Measurements from ENCODE around the gene NAV3. TPM values are rescaled to one million over a fixed set of nuclear protein-coding genes. Genes with fewer than 3 reads are reported as not detected.

The NAV3 gene
- total and polyA plus RNA-seq, 2 donors (not counting 1 experiment from before 2014, with no cell fraction given): not detected

- POLR2A ChIA-PET: no interaction called here
- ATAC-seq (ENCODE audit: low read depth) (no peak), DNase-seq (no peak)
- Histone ChIP-seq H3K27ac (ENCODE audit: low read length in 2 of 2) (no peak overlapping the region), H3K9ac (ENCODE audit: low read length) (no peak overlapping the region), H3K36me3 (replicated peaks in 1 of 2; ENCODE audit: control extremely low read depth in 1 of 2, control insufficient read depth in 1 of 2, extremely low read depth in 1 of 2, insufficient read depth in 2 of 2, low read length in 1 of 2) (no peaks in the 10 kb centered on the region), H3K4me3 (ENCODE audit: control extremely low read depth in 1 of 5, extremely low read depth in 1 of 5, insufficient read depth in 1 of 5, low read depth in 2 of 5, low read length in 4 of 5) (no peak overlapping the region), H3K79me2 (ENCODE audit: control insufficient read depth, insufficient read depth, low read length) (no peaks in the 10 kb centered on the region), H3K4me2 (replicated peaks; ENCODE audit: low read depth, low read length, poor library complexity, severe bottlenecking) (no peak overlapping the region), H3K4me1 (ENCODE audit: control insufficient read depth in 2 of 2, insufficient read depth in 2 of 2, low read length in 2 of 2) (no peaks in the 10 kb centered on the region), H4K20me1 (ENCODE audit: control insufficient read depth, insufficient read depth, low read length, poor library complexity, severe bottlenecking) (no peaks in the 10 kb centered on the region), H2AFZ (ENCODE audit: insufficient read depth, low read depth, low read length, poor library complexity, severe bottlenecking) (no peak overlapping the region), H3K27me3 (replicated peaks in 1 of 4; ENCODE audit: control extremely low read depth in 1 of 4, control insufficient read depth in 3 of 4, insufficient read depth in 4 of 4, low read length in 3 of 4) (no peaks in the 10 kb centered on the region), H3K9me3 (ENCODE audit: control extremely low read depth in 1 of 3, control insufficient read depth in 2 of 3, insufficient read depth in 1 of 3, low read length in 2 of 3) (no peaks in the 10 kb centered on the region)
- Mint-ChIP-seq H3K4me3 (no peak overlapping the region), H3K4me1 (no peaks in the 10 kb centered on the region), H3K9me3 (ENCODE audit: insufficient read depth) (no peaks in the 10 kb centered on the region), H3K27ac (no peak overlapping the region), H3K27me3 (no peaks in the 10 kb centered on the region)
- TF ChIP-seq EZH2 (IDR thresholded peaks at IDR 0.05; ENCODE audit: borderline replicate concordance, insufficient read depth, low read depth, low read length, poor library complexity, severe bottlenecking): no peak
- TF ChIP-seq, protein P1, sequence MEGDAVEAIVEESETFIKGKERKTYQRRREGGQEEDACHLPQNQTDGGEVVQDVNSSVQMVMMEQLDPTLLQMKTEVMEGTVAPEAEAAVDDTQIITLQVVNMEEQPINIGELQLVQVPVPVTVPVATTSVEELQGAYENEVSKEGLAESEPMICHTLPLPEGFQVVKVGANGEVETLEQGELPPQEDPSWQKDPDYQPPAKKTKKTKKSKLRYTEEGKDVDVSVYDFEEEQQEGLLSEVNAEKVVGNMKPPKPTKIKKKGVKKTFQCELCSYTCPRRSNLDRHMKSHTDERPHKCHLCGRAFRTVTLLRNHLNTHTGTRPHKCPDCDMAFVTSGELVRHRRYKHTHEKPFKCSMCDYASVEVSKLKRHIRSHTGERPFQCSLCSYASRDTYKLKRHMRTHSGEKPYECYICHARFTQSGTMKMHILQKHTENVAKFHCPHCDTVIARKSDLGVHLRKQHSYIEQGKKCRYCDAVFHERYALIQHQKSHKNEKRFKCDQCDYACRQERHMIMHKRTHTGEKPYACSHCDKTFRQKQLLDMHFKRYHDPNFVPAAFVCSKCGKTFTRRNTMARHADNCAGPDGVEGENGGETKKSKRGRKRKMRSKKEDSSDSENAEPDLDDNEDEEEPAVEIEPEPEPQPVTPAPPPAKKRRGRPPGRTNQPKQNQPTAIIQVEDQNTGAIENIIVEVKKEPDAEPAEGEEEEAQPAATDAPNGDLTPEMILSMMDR (IDR thresholded peaks at IDR 0.05): no peak
- CTCF ChIA-PET: no interaction called here
- intact Hi-C loops (cut with micrococcal nuclease): no loop called here
Observed at GRCh38 chr12:77861317-77861716, 30.6 kb downstream of the NAV3 start.

- POLR2A ChIA-PET: no interaction called here
- Mint-ChIP-seq H3K4me1 (no peaks in the 10 kb centered on the region), H3K27me3 (no peaks in the 10 kb centered on the region), H3K9me3 (ENCODE audit: insufficient read depth) (peaks cover 2% of the 10 kb centered on the region), H3K27ac (no peak overlapping the region), H3K4me3 (no peak overlapping the region)
- H3K4me2 ChIP-seq (replicated peaks; ENCODE audit: low read depth, low read length, poor library complexity, severe bottlenecking): no peak overlapping the region
- no peaks in the 10 kb centered on the region for H4K20me1 ChIP-seq (ENCODE audit: control insufficient read depth, insufficient read depth, low read length, poor library complexity, severe bottlenecking)
- no peaks in the 10 kb centered on the region for H3K27me3 ChIP-seq (replicated peaks in 1 of 4; ENCODE audit: control extremely low read depth in 1 of 4, control insufficient read depth in 3 of 4, insufficient read depth in 4 of 4, low read length in 3 of 4)
- no peak overlapping the region for H3K9ac ChIP-seq (ENCODE audit: low read length)
- CTCF ChIA-PET: no interaction called here
- no peaks in the 10 kb centered on the region for H3K36me3 ChIP-seq (replicated peaks in 1 of 2; ENCODE audit: control extremely low read depth in 1 of 2, control insufficient read depth in 1 of 2, extremely low read depth in 1 of 2, insufficient read depth in 2 of 2, low read length in 1 of 2)
- no peak for DNase-seq
- intact Hi-C loops (cut with micrococcal nuclease): no loop called here
- TF ChIP-seq, protein P1 (IDR thresholded peaks at IDR 0.05): no peak
- no peak for TF ChIP-seq EZH2 (IDR thresholded peaks at IDR 0.05; ENCODE audit: borderline replicate concordance, insufficient read depth, low read depth, low read length, poor library complexity, severe bottlenecking)
- no peak overlapping the region for H3K27ac ChIP-seq (ENCODE audit: low read length in 2 of 2)
- H3K4me3 ChIP-seq (ENCODE audit: control extremely low read depth in 1 of 5, extremely low read depth in 1 of 5, insufficient read depth in 1 of 5, low read depth in 2 of 5, low read length in 4 of 5): no peak overlapping the region
- no peak overlapping the region for H2AFZ ChIP-seq (ENCODE audit: insufficient read depth, low read depth, low read length, poor library complexity, severe bottlenecking)
- H3K4me1 ChIP-seq (ENCODE audit: control insufficient read depth in 2 of 2, insufficient read depth in 2 of 2, low read length in 2 of 2): no peaks in the 10 kb centered on the region
- no CpG with 5 or more reads among the region's 1 CpG for WGBS (ENCODE audit: insufficient coverage)
- no peak for ATAC-seq (ENCODE audit: low read depth)
- H3K79me2 ChIP-seq (ENCODE audit: control insufficient read depth, insufficient read depth, low read length): no peaks in the 10 kb centered on the region
- no peaks in the 10 kb centered on the region for H3K9me3 ChIP-seq (ENCODE audit: control extremely low read depth in 1 of 3, control insufficient read depth in 2 of 3, insufficient read depth in 1 of 3, low read length in 2 of 3)
Observed at GRCh38 chr12:77865178-77865577, 34.5 kb downstream of the NAV3 start.
